ENCODE measurements around the gene SLX4IP. TPM values are rescaled to one million over a fixed set of nuclear protein-coding genes. Genes with fewer than 3 reads are reported as not detected.

The SLX4IP gene
- total and polyA plus RNA-seq, 12 donors = 2.8 to 8.2 (median 4.8) TPM

DNA sequence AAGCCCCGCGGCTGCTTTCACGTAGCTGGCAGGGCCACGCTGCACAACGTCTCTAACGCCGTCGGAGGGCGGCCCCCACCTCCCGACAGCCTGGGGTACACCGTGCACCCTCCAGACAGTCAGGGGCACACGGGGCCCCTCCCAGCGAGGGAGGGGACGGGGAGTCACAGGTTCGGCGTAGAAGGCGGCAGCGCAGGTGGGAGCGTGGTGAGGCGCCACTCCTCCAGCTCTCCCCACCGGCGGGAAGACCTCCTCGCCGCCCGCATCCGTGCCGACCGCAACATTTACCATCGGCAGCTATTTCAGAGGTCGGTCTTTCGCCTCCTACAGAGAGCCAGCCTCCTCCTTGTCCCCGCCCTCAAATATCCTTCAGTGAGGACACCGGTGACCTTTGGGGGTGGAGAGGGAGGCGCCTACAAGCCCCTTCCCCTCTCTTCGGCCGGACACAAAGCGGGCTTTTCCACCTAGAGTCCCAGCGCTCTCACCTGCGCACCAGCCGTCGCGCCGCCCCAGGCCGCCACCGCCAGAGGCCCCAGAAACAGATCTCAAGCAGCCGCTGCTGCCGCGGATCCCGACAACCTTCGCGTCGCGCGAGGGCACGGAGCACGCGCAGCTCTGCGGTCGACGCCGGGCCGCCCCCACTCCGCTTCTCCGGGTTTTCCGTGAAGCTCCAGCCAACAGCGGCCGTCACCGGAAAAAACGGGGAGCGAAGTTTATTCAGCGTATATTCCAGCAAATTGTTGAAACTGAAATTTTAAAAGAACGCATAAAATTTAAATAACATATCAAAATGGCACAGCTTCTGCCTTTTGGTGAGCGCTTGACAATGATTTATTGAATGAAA lies 1.3 kb upstream of the SLX4IP start, which contains the start of gene MKKS:
Gene MKKS (minus strand): TSS at position 600 of the 844 bp plus-strand sequence. CDS start 20,708 bp downstream, outside the sequence.
- DNase-seq = peak; percentile 89 to 94 (median 92)
- Histone ChIP-seq H3K4me3 (peak within 1 kb of the TSS; percentile 7 to 86 (median 70)), H3K9me3 (replicated peaks in 1 of 3) (no peaks in the 10 kb centered on the region), H3K27me3 (no peaks in the 10 kb centered on the region), H3K27ac (peak within 1 kb of the TSS; percentile 82 to 93 (median 91)), H3K4me1 (replicated peaks in 1 of 2) (peaks cover 16 to 35% of the 10 kb centered on the region in 2 donors), H3K36me3 (replicated peaks in 1 of 2) (no peaks in the 10 kb centered on the region)
- WGBS, 4 donors = 0 to 1% (median 0%) methylated on average over 22 to 73 of the region's 73 CpGs
- intact Hi-C loops (cut with DNase I) = loop anchor here (2.0 to 10.0 kb wide), 2 partner anchors 453 to 841 kb away; no protein-coding TSS in a partner anchor
- TF ChIP-seq POLR2A (IDR thresholded peaks at IDR 0.05) = peak in 1 of 2 donors; percentile 45
- TF ChIP-seq, protein P1, sequence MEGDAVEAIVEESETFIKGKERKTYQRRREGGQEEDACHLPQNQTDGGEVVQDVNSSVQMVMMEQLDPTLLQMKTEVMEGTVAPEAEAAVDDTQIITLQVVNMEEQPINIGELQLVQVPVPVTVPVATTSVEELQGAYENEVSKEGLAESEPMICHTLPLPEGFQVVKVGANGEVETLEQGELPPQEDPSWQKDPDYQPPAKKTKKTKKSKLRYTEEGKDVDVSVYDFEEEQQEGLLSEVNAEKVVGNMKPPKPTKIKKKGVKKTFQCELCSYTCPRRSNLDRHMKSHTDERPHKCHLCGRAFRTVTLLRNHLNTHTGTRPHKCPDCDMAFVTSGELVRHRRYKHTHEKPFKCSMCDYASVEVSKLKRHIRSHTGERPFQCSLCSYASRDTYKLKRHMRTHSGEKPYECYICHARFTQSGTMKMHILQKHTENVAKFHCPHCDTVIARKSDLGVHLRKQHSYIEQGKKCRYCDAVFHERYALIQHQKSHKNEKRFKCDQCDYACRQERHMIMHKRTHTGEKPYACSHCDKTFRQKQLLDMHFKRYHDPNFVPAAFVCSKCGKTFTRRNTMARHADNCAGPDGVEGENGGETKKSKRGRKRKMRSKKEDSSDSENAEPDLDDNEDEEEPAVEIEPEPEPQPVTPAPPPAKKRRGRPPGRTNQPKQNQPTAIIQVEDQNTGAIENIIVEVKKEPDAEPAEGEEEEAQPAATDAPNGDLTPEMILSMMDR (IDR thresholded peaks at IDR 0.05) = peak in 1 of 6 experiments; percentile 37

DNA sequence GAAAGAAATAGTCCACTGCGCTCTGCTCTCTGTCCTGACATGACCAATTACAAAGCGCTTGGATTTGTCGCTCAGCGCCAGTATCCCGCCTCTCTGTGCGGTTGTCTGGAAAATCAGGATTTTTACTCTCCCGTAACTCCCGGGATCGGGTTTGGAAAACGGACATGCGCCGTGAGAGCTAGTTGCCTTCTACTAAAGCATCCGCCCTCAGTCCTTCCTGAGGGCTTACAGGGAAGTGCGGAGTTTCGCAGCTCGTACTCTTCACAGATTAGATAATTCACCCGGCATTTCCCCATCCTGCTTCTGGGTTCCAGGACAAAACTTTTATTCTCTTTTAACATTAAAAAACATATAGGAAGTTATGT lies 656 bp upstream of the SLX4IP start:
- Histone ChIP-seq H3K36me3 (replicated peaks in 1 of 2) (no peaks in the 10 kb centered on the region), H3K27ac (peak overlapping the region; percentile 82 to 93 (median 91)), H3K4me3 (peak overlapping the region in 2 of 4 donors; percentile 78 to 86), H3K27me3 (no peaks in the 10 kb centered on the region), H3K9me3 (replicated peaks in 1 of 3) (no peaks in the 10 kb centered on the region), H3K4me1 (replicated peaks in 1 of 2) (peaks cover 16 to 35% of the 10 kb centered on the region in 2 donors)
- WGBS, 4 donors = 0 to 1% (median 0%) methylated on average over 17 of the region's 17 CpGs
- intact Hi-C loops (cut with DNase I) = loop anchor here in 1 of 2 donors (10.0 kb wide), 1 partner anchor 840 kb away; no protein-coding TSS in a partner anchor
- TF ChIP-seq POLR2A (IDR thresholded peaks at IDR 0.05) = peak; percentile 98 to 99
- TF ChIP-seq, protein P1 (IDR thresholded peaks at IDR 0.05) = no peak
- DNase-seq = peak; percentile 93 to 99 (median 96)

GRCh38 chr20:10436053-10436699 lies 1.1 kb downstream of the SLX4IP start:
- WGBS, 4 donors = 93 to 97% (median 95%) methylated on average over 20 of the region's 20 CpGs
- no peak for DNase-seq
- Histone ChIP-seq H3K4me1 (replicated peaks in 1 of 2) (peaks cover 16 to 23% of the 10 kb centered on the region in 2 donors), H3K27me3 (no peaks in the 10 kb centered on the region), H3K4me3 (peak overlapping the region in 1 of 4 donors; percentile 78), H3K9me3 (replicated peaks in 1 of 3) (no peaks in the 10 kb centered on the region), H3K36me3 (replicated peaks in 1 of 2) (no peaks in the 10 kb centered on the region), H3K27ac (no peak overlapping the region)
- TF ChIP-seq, protein P1 (IDR thresholded peaks at IDR 0.05) = no peak
- no peak for TF ChIP-seq POLR2A (IDR thresholded peaks at IDR 0.05)
- intact Hi-C loops (cut with DNase I) = loop anchor here in 1 of 2 donors (10.0 kb wide), 1 partner anchor 839 kb away; no protein-coding TSS in a partner anchor

DNA sequence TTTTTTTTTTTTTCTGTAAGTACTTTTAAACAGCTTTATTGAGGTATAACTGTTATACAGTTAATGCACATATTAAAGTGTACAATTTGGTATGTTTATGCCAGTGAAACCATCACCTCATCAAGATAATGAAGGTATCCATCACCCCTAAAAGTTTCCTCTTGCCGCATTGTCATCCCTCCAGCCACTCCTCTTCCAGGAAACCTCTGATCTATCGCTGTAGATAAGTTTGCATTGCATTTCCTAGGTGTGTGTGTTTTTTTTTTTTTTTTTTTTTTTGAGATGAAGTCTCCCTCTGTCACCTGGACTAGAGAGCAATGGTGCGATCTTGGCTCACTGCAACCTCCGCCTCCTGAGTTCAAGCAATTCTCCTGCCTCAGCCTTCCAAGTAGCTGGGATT lies 3.1 kb downstream of the SLX4IP start:
- H3K4me3 ChIP-seq = no peak overlapping the region
- H3K9me3 ChIP-seq (replicated peaks in 1 of 3) = no peaks in the 10 kb centered on the region
- 75 to 95% (median 84%) methylated on average over 4 of the region's 4 CpGs for WGBS, 4 donors
- no peaks in the 10 kb centered on the region for H3K36me3 ChIP-seq (replicated peaks in 1 of 2)
- DNase-seq = no peak
- no peaks in the 10 kb centered on the region for H3K27me3 ChIP-seq
- TF ChIP-seq, protein P1 (IDR thresholded peaks at IDR 0.05) = no peak
- TF ChIP-seq POLR2A (IDR thresholded peaks at IDR 0.05) = no peak
- intact Hi-C loops (cut with DNase I) = loop anchor here in 1 of 2 donors (10.0 kb wide), 1 partner anchor 837 kb away; no protein-coding TSS in a partner anchor
- peaks cover 7 to 8% of the 10 kb centered on the region in 2 donors for H3K4me1 ChIP-seq (replicated peaks in 1 of 2)
- no peak overlapping the region for H3K27ac ChIP-seq

Measured in adrenal gland (tissue), 12 donors.